H1 (cell line): ENCODE measurements around the gene STK26. TPM values are rescaled to one million over a fixed set of nuclear protein-coding genes. Genes with fewer than 3 reads are reported as not detected.

Experiments used
- CTCF ChIA-PET: fragments of 300-600 bp; sonication (Branson Sonifier 250); formaldehyde crosslinking; loops from one replicate; lab custom pipeline; 2021; ENCODE audit not compliant: partially characterized antibody; lab: Charles Lee
- POLR2A ChIA-PET: fragments of 300-600 bp; sonication (Branson Sonifier 250); formaldehyde crosslinking; loops from one replicate; lab custom pipeline; 2021; ENCODE audit warnings: inconsistent platforms; ENCODE audit not compliant: partially characterized antibody; lab: Charles Lee
- DNase-seq, 2 experiments: peaks; one replicate each; pipeline versions ENCODE4 v3.0.0 to v3.0.0-alpha.2; 2010 to 2022; ENCODE audit warnings: low spot score in 2 of 2, low read depth in 1 of 2, mixed read lengths in 1 of 2
- FAIRE-seq: peaks from 2 replicates; lab custom pipeline; 2011; peaks lifted over from hg19 to GRCh38; lab: Jason Lieb, UNC
- H2AFZ ChIP-seq: 2 replicates; pipeline ENCODE4 v1.8.1; 2012; ENCODE audit warnings: low read length, inconsistent platforms
- H2AK5ac ChIP-seq: 2 replicates; pipeline ENCODE4 v1.6.1; 2013; ENCODE audit warnings: low read depth, low read length
- H2BK120ac ChIP-seq: replicated peaks from 2 replicates; pipeline ENCODE3; 2013; ENCODE audit warnings: low read depth, low read length, inconsistent platforms
- H2BK12ac ChIP-seq: 2 replicates; pipeline ENCODE4 v1.6.1; 2013; ENCODE audit warnings: low read depth, low read length
- H2BK15ac ChIP-seq: 2 replicates; pipeline ENCODE4 v1.6.1; 2013; ENCODE audit warnings: low read length
- H2BK20ac ChIP-seq: 2 replicates; pipeline ENCODE4 v1.6.1; 2013; ENCODE audit warnings: low read length
- H2BK5ac ChIP-seq: 2 replicates; pipeline ENCODE4 v1.6.1; 2013; ENCODE audit warnings: low read depth, low read length
- H3K14ac ChIP-seq: 2 replicates; pipeline ENCODE4 v1.6.1; 2013; ENCODE audit warnings: inconsistent platforms; ENCODE audit not compliant: insufficient read length
- H3K18ac ChIP-seq: 2 replicates; pipeline ENCODE4 v1.6.1; 2013; ENCODE audit warnings: low read length; ENCODE audit errors: extremely low read depth
- H3K23ac ChIP-seq: 2 replicates; pipeline ENCODE4 v1.6.1; 2013; ENCODE audit warnings: inconsistent platforms; ENCODE audit not compliant: insufficient read length
- H3K23me2 ChIP-seq: 2 replicates; pipeline ENCODE4 v1.6.1; 2013; ENCODE audit warnings: low read depth, low read length
- H3K27ac ChIP-seq: 2 replicates; pipeline ENCODE4 v1.6.1; 2011; ENCODE audit warnings: low read depth, low read length, inconsistent platforms
- H3K27me3 ChIP-seq, 4 experiments: replicated peaks in 1 of 4; 1 replicate in 1 of 4; 2 replicates in 3 of 4; pipeline versions ENCODE4 v1.6.1 to v1.8.1; 2011 to 2013; ENCODE audit warnings: low read length in 3 of 4, mild to moderate bottlenecking in 3 of 4, inconsistent platforms in 2 of 4, mixed read lengths in 2 of 4, moderate library complexity in 1 of 4; ENCODE audit not compliant: control insufficient read depth in 3 of 4, insufficient read depth in 3 of 4; ENCODE audit errors: extremely low read depth in 1 of 4
- H3K36me3 ChIP-seq, 4 experiments: 2 replicates each; pipeline versions ENCODE4 v1.6.1 to v1.8.1; 2011 to 2013; ENCODE audit warnings: mild to moderate bottlenecking in 4 of 4, low read length in 3 of 4, moderate library complexity in 2 of 4, control low read depth in 1 of 4, inconsistent platforms in 1 of 4; ENCODE audit not compliant: insufficient read depth in 4 of 4, control insufficient read depth in 2 of 4
- H3K4ac ChIP-seq: replicated peaks from 2 replicates; pipeline ENCODE3; 2013; ENCODE audit warnings: low read length, low read depth, mixed read lengths, inconsistent platforms; ENCODE audit not compliant: insufficient read length
- H3K4me1 ChIP-seq, 4 experiments: replicated peaks in 1 of 4; 1 replicate in 1 of 4; 2 replicates in 3 of 4; pipeline versions ENCODE4 v1.6.1 to v1.8.1; 2011 to 2013; ENCODE audit warnings: low read length in 3 of 4, inconsistent platforms in 2 of 4, mixed read lengths in 1 of 4; ENCODE audit not compliant: insufficient read depth in 4 of 4, control insufficient read depth in 3 of 4
- H3K4me2 ChIP-seq, 2 experiments: 2 replicates each; pipeline versions ENCODE4 v1.6.1 to v1.8.1; 2011 to 2013; ENCODE audit warnings: low read depth in 2 of 2, low read length in 2 of 2, control low read depth in 1 of 2, inconsistent platforms in 1 of 2, mild to moderate bottlenecking in 1 of 2; ENCODE audit not compliant: insufficient read depth in 1 of 2
- H3K4me3 ChIP-seq, 4 experiments: fragments of 200-600, 300-600 bp in 1 of 4; sonication (generic), shearing (Covaris generic), sonication (Bioruptor Twin) in 1 of 4; 2 replicates each; pipeline versions ENCODE4 v1.5.1 to v1.8.1; 2011 to 2016; ENCODE audit warnings: low read length in 4 of 4, low read depth in 3 of 4, control low read depth in 2 of 4, inconsistent platforms in 2 of 4, mild to moderate bottlenecking in 2 of 4, mixed read lengths in 1 of 4, moderate library complexity in 1 of 4; ENCODE audit not compliant: insufficient read depth in 2 of 4; ENCODE audit errors: extremely low read depth in 1 of 4
- H3K56ac ChIP-seq: replicated peaks from 2 replicates; pipeline ENCODE3; 2013; ENCODE audit warnings: low read depth, mild to moderate bottlenecking, mixed read lengths, low read length, inconsistent platforms; ENCODE audit not compliant: insufficient read length
- H3K79me1 ChIP-seq: 2 replicates; pipeline ENCODE4 v1.6.1; 2013; ENCODE audit warnings: low read depth, low read length, control low read depth
- H3K79me2 ChIP-seq, 2 experiments: 2 replicates each; pipeline versions ENCODE4 v1.6.1 to v1.8.1; 2012 to 2013; ENCODE audit warnings: low read length in 2 of 2, mild to moderate bottlenecking in 2 of 2, inconsistent platforms in 1 of 2; ENCODE audit not compliant: insufficient read depth in 2 of 2, control insufficient read depth in 1 of 2
- H3K9ac ChIP-seq, 4 experiments: replicated peaks in 1 of 4; 1 replicate in 1 of 4; 2 replicates in 3 of 4; pipeline versions ENCODE4 v1.6.1 to v1.8.1; 2011 to 2013; ENCODE audit warnings: low read depth in 3 of 4, low read length in 3 of 4, control low read depth in 2 of 4, mild to moderate bottlenecking in 2 of 4, moderate library complexity in 2 of 4, inconsistent platforms in 1 of 4; ENCODE audit errors: extremely low read depth in 1 of 4
- H3K9me3 ChIP-seq, 2 experiments: 2 replicates each; pipeline versions ENCODE4 v1.6.1 to v1.8.1; 2012 to 2013; ENCODE audit warnings: mild to moderate bottlenecking in 2 of 2, moderate library complexity in 2 of 2, control low read depth in 1 of 2, inconsistent platforms in 1 of 2, low read depth in 1 of 2, low read length in 1 of 2, mixed read lengths in 1 of 2; ENCODE audit not compliant: insufficient read depth in 2 of 2
- H4K20me1 ChIP-seq, 2 experiments: replicated peaks in 1 of 2; 2 replicates each; pipeline versions ENCODE3 to v1.8.1; 2011 to 2013; ENCODE audit warnings: inconsistent platforms in 2 of 2, low read length in 2 of 2, mild to moderate bottlenecking in 1 of 2; ENCODE audit not compliant: insufficient read depth in 2 of 2, control insufficient read depth in 1 of 2
- H4K5ac ChIP-seq: 2 replicates; pipeline ENCODE4 v1.6.1; 2013; ENCODE audit warnings: low read length, low read depth, mixed read lengths, inconsistent platforms; ENCODE audit not compliant: insufficient read length
- H4K8ac ChIP-seq: 2 replicates; pipeline ENCODE4 v1.8.0; 2013; ENCODE audit warnings: mild to moderate bottlenecking, moderate library complexity, low read length, inconsistent platforms; ENCODE audit not compliant: insufficient read depth; ENCODE audit errors: extremely low read depth
- H4K91ac ChIP-seq: replicated peaks from 2 replicates; pipeline ENCODE3; 2013; ENCODE audit warnings: low read length, mixed read lengths, inconsistent platforms; ENCODE audit not compliant: insufficient read length
- NANOG ChIP-seq: IDR thresholded peaks from 2 replicates; pipeline ENCODE4 v1.6.1; 2011; ENCODE audit warnings: low read length, low read depth, mild to moderate bottlenecking, inconsistent platforms; ENCODE audit not compliant: insufficient read depth, poor library complexity, severe bottlenecking
- WGBS, 2 experiments: shearing (Covaris generic) in 1 of 2; methylation state at CpG; one replicate each; pipeline versions ENCODE4 v1.1.6 to v1.1.7; 2013 to 2015; ENCODE audit warnings: low lambda C conversion rate in 2 of 2, mixed read lengths in 2 of 2, inconsistent platforms in 1 of 2, low coverage in 1 of 2, missing lambda C conversion rate in 1 of 2; ENCODE audit not compliant: insufficient replicate concordance in 2 of 2, insufficient coverage in 1 of 2, insufficient read length in 1 of 2; ENCODE audit errors: extremely low coverage in 1 of 2, missing lambda C conversion rate in 1 of 2; 5-methylcytosine and 5-hydroxymethylcytosine counted together
- polyA plus RNA-seq, 7 experiments: library from polyadenylated mRNA; depleted of rRNA in 3 of 7; stranded (reverse) in 5 of 7; unstranded in 2 of 7; fragments of >200 nt in 5 of 7; fragments of 200-250 nt in 2 of 7; gene quantifications; 1 replicate in 5 of 7; 2 replicates in 1 of 7; 4 replicates in 1 of 7; pipeline versions ENCODE4 v1.2.1 to v1.2.3, GENCODE V29; 2011 to 2013; ENCODE audit warnings: missing spikeins in 2 of 7, mixed read lengths in 2 of 7
- total RNA-seq: library from RNA; stranded (reverse); fragmentation: NEBNext Ultra II Directional; extraction: Animal tissue kit (Norgen Biotek cat#: 25700); gene quantifications from 2 replicates; pipeline ENCODE4 v1.2.1, GENCODE V29; 2021

Gene STK26
- total and polyA plus RNA-seq, 2 of the 8 experiments (the other 6 are each of a cell fraction or from before 2014, with no cell fraction given), result 24.2 to 98.2 TPM

DNA sequence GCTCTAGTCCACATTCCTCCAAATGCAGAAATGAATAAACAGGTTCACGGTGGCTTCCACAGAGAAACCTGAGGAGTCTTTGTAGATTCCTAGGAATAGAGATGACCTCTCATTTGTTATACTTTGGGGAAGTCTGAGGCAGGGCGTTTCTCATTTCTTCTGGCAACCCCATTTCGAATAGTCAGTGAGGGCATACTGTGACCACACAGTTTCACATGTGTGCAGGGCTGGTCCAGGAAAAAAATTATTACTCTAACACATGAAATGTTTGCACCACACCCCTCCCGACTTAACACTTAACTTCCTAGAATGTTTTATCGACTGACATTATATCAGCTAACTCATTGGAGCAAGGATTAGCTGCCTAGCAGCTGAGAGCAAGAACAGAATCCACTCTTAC lies 92.7 kb downstream of the STK26 start:
- Histone ChIP-seq H2AK5ac (no peak overlapping the region), H3K27me3 (no peaks in the 10 kb centered on the region), H3K4me2 (no peak overlapping the region), H2BK12ac (no peak overlapping the region), H4K8ac (no peak overlapping the region), H2BK120ac (no peak overlapping the region), H2BK15ac (no peak overlapping the region), H3K4me3 (no peak overlapping the region), H2BK5ac (no peak overlapping the region), H3K23me2 (no peaks in the 10 kb centered on the region), H3K18ac (no peak overlapping the region), H3K9me3 (no peaks in the 10 kb centered on the region), H3K23ac (no peak overlapping the region), H3K14ac (no peak overlapping the region), H4K5ac (no peak overlapping the region), H4K20me1 (no peaks in the 10 kb centered on the region), H3K27ac (no peak overlapping the region), H3K4ac (no peak overlapping the region), H3K36me3 (no peaks in the 10 kb centered on the region), H3K9ac (no peak overlapping the region), H2BK20ac (no peak overlapping the region), H3K79me2 (no peaks in the 10 kb centered on the region), H3K79me1 (no peaks in the 10 kb centered on the region), H4K91ac (no peak overlapping the region), H3K4me1 (peaks cover 0 to 7% (median 0%) of the 10 kb centered on the region in 4 experiments; a peak in 1 of 7 replicates), H2AFZ (no peak overlapping the region), H3K56ac (no peak overlapping the region)
- DNase-seq (no peak), FAIRE-seq (no peak)
- TF ChIP-seq NANOG, result no peak
- POLR2A ChIA-PET, result no interaction called here
- CTCF ChIA-PET, result interaction anchor here (1.1 kb wide), 1 partner anchor 23 kb away, joined by 4 read pairs; no protein-coding TSS in a partner anchor
- 91% methylated on average over 5 of the region's 5 CpGs; no CpG with 5 or more reads in 1 of the 2 experiments for WGBS, 2 experiments
